GM12874 (cell line): Measurements from ENCODE around the gene NTSR1.

Source experiments
- CTCF ChIP-seq: IDR thresholded peaks from 2 replicates; pipeline ENCODE4 v1.5.1; 2011; ENCODE audit warnings: low read depth, mild to moderate bottlenecking, control low read depth, low read length, moderate library complexity; ENCODE audit not compliant: insufficient read depth

NTSR1 gene

DNA sequence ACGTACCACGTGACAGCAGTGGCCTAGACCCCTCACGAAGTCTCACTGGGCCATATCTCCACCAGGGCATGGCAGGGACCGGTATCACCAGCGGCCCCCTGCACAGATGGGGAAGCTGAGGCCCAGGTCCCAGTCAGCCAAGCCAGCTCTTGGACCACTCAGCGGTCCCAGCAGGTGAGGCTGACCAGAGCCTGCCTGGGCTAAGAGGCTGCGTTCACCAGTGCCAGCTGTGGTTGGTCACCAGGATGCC is 85.0 kb downstream of the NTSR1 start:
- TF ChIP-seq CTCF = no peak

GRCh38 chr20:62794007-62794724 is 85.5 kb downstream of the NTSR1 start:
- TF ChIP-seq CTCF = no peak

DNA sequence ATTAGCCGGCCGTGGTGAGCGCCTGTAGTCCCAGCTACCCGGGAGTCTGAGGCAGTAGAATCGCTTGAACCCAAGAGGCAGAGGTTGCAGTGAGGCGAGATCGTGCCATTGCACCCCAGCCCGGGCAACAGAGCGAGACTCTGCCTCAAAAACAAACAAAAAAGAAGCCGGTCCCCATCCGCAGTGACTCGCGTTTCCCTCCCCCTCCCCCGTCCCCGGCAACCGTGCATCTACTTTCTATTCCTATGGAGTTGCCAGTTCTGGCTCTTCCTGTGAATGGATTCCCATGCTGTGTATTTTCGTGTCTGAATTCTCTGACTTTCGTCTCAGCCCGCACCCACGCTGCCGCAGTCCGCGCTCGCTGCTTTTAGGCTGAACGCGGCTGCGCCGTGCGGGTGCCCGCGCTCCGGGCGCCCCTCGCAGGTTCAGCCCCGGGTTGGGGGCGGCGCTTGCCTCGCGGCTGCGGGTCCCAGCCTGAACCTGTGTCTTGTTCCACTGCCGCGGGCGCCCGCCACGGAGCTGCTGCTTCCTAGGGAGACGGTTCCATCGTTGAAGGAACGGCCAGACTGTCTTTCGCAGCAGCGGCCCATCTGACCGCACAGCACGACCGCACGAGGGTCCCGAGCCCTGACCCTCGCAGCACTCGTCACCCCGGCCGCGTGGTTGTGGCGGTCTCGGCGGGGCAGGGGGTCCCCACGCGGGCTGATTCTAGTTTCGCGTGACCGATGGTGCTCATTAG is 86.6 kb downstream of the NTSR1 start:
- no peak for TF ChIP-seq CTCF

DNA sequence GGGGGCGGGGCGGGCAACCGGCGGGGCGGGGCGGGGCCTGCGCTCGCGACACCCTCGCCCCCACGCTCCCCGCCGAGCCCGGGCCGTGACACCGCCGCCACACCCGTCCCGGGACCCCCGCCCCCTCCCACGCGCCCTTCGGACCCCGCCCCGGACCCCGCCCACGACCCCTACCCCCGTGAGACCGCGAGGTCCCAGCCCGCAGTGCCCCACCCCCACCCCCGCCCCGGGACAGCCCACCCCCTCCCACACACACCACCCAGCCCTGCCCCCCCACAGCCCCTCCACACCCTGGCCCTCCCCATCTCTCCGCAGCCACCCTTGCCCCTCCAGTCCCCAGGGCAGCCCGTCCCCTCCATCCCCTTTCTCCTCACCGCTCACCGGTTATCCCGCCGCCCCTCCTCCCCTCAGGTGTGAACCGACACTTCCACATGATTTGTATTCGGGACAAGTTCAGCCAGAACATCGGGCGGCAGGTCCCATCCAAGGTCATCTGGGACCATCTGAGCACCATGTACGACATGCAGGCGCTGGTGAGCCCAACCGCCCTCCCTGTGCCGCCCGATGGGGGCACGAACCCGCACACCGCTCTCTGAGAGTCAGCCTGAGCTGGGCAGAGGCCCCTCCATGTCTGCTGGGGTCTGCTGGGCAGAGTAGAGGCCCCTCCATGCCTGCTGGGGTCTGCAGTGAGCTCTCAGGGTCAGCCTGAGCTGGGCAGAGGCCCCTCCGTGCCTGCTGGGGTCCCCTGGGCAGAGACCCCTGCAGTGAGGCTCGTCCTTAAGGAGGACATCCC is 88.3 kb downstream of the NTSR1 start:
- TF ChIP-seq CTCF = no peak

- no peak for TF ChIP-seq CTCF
These were observed 89.3 kb downstream of the NTSR1 start for GRCh38 chr20:62797671-62798532.

DNA sequence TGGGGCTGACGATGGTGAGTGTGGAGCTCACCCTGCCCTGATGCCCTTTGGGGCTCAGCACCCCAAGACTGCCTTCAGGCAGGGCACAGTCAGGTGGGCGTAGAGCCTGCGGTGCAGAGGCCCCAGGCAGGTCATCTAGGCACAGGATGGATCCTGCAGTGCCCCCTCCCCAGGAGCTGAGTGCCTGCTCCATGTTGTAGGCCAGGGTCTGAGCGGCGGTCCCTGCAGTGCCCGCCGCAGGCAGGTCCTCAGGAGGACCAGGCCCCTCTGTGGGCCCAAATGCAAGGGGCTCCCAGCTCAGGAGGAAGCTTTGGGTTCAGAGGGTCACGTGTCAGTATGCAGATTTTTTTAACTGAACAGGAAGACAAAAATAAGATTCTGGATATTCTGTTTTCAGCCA is 90.4 kb downstream of the NTSR1 start:
- TF ChIP-seq CTCF = no peak

GRCh38 chr20:62799459-62799858 is 90.8 kb downstream of the NTSR1 start:
- TF ChIP-seq CTCF = no peak
